Right kidney (tissue), 9 donors: ENCODE data around the gene CFAP141.
"Not testable (repeated sequence)": the region's sequence is repeated elsewhere in the genome, so short reads cannot be mapped to it uniquely, and the experiment has no call there.

Source experiments
- DNase-seq: peaks from one replicate; pipeline ENCODE4 v3.0.0-alpha.2; 2016
- long read RNA-seq, 8 donors: transcript quantifications; one replicate each; lab custom pipeline, GENCODE V29; 2026

The CFAP141 gene
- long read RNA-seq, donor 1: 0 reads
- long read RNA-seq, donor 2: 0 reads
- long read RNA-seq, donor 3: 0 reads
- long read RNA-seq, donor 4: 0 reads
- long read RNA-seq, donor 5: 0 reads
- long read RNA-seq, donor 6: 0 reads
- long read RNA-seq, donor 7: 0 reads
- long read RNA-seq, donor 8: 0 reads

DNA sequence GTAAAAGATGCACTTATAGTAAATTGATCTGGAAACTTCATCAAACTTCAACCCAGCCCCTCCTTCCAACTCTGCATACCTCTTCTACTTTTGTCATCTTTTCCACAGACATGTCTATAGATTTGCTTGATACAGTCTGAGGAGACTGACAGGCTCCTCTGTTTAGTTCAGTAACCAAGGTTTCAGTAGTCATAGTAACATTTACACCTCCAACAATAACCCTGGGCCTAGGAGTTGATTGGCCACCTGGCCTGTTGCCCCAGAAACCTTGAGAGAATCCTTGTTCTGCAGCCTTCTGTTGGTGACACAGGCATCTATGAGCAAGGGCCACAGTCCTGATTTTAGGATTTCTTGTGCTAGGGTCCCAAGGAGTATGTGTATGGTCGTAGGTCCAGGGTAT is at the start of gene CFAP141:
Gene CFAP141 (minus strand): TSS at position 138 of the 400 bp plus-strand sequence. CDS start 26 bp downstream, at position 112.
- no peak for DNase-seq

- DNase-seq: no peak
Observed at GRCh38 chr1:154253671-154254070, 47.5 kb upstream of the CFAP141 start.

- no peak for DNase-seq
Observed at GRCh38 chr1:154241703-154242351, 35.7 kb upstream of the CFAP141 start.

DNA sequence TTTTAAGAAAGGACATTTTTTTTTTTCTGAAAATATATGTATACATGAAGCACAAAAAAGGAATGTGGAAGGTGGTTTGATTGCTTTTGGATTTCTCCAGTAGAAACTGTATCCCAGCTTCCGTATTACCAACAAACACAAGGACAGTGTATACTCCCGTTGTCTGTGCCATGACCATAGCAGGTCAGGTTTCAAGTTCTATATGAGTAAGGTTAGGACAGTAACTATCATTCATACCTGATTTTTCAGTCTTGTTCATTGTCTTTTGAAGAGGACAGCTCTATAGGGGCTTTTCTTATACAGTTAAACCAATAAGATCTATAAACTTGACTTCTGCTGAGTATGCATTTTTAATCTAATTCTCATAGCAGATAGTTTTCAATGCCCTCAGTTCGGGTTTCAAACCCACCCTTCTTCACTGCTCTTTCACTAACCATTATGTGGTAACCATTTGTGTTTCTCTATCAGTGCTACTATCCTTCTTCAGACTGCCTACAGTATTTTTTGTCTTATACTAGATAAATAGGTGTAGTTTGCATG is 34.2 kb upstream of the CFAP141 start:
- DNase-seq: no peak

- DNase-seq: no peak
Observed at GRCh38 chr1:154239491-154239890, 33.4 kb upstream of the CFAP141 start.

GRCh38 chr1:154237880-154238506 is 31.9 kb upstream of the CFAP141 start:
- DNase-seq: no peak

DNA sequence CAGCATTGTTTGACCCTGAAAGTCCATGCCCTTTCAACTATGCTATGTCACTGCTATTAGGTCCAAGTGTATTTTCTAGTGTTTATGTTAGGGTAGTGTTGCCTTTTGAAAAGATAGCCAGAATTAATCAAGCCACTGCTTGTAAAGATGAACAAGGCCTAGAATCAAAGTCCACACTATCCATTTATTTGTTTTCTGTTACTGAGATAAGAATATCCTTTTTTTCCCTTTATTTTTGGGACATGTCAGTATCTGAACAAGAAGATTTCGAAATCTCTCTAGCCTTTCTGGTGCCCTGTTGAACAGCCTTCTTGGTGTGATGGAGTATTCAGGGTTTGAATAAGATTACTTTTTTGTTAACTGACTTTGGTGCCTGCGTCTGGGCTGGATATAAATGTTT is 31.3 kb upstream of the CFAP141 start:
- no peak for DNase-seq

- DNase-seq: no peak
Observed at GRCh38 chr1:154236855-154237254, 30.7 kb upstream of the CFAP141 start.

DNA sequence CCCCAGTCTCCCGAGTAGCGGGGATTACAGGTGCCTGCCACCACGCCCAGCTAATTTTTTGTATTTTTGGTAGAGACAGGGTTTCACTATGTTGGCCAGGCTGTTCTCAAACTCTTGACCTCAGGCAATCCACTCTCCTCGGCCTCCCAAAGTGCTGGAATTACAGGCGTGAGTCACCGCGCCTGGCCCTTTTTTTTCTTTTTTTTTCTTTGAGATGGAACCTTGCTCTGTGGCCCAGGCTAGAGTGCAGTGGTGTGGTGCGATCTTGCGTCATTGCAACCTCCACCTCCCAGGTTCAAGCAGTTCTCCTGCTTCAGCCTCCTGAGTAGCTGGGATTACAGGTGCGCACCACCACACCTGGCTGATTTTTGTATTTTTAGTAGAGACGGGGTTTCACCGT is 27.0 kb upstream of the CFAP141 start:
- DNase-seq: not testable (repeated sequence)

GRCh38 chr1:154231112-154231511 is 25.0 kb upstream of the CFAP141 start:
- not testable (repeated sequence) for DNase-seq

GRCh38 chr1:154225370-154225769 is 19.2 kb upstream of the CFAP141 start:
- DNase-seq: no peak

DNA sequence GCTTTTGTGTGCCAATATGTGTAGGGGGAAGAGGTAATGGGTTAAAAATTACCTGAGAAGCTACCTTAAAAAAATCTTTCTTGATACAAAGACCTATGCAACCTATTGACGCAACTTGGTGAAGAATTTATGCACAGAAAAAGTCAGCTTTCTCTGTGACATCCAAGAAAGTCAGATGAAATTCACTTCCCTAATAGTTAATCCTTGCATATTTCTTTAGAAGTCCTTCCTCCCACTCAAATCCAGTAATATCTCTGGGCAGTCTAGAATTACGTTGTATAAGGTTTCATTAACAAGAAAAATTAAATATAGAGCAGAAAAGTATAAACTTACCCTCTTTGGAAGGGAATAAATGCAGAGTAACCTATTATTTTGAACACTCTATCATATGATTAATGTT is 17.5 kb upstream of the CFAP141 start:
- DNase-seq: no peak

DNA sequence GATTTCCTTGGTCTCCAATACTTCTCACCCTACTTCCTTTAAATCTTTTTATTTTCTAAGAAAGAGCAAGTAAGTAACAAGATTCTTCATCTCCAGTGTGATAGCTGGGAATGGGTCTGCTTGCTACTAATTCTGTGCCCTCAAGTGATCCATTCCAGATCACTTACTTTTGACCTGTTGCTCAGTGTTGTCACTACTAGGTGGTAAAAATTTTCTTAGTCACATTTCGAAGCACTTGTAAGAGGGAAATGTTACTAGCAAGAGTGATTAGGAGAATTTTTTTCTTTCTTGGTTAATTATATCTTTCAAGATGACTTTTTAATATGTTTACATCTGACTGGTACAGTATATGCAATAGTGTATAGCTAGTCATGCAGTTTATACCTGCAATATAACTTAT is 16.8 kb upstream of the CFAP141 start:
- DNase-seq: no peak

DNA sequence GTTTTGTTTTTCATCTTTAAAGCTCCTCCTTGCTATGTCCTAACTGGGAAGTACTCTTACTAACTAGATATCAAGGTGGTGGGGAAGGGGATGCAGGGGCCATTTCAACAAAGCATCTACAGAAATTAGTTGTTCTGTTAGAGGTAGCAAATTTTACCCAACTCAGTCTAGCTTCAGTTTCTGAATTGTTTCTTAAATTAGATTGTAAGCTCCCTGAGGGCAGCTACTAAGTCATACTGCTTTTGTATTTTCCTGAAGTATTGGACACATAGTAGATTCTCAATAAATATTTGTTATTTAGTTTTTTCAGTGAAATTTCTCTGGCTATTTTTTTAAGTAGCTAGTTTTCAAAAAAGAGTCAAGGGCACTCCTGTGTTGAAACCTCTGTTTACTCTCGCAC is 16.4 kb upstream of the CFAP141 start:
- no peak for DNase-seq

GRCh38 chr1:154221278-154222001 is 15.3 kb upstream of the CFAP141 start:
- DNase-seq: peak; percentile 68

- DNase-seq: no peak
Observed at GRCh38 chr1:154220970-154221277, 14.8 kb upstream of the CFAP141 start.

- DNase-seq: peak; percentile 94
Observed at GRCh38 chr1:154220071-154220969, 14.2 kb upstream of the CFAP141 start, which contains the start of gene UBAP2L. TSS of gene UBAP2L (plus strand) at chr1:154220955. CDS start at chr1:154225124, 4,169 bp downstream.

- no peak for DNase-seq
Observed at GRCh38 chr1:154219541-154219940, 13.4 kb upstream of the CFAP141 start.

GRCh38 chr1:154218545-154218944 is 12.4 kb upstream of the CFAP141 start:
- no peak for DNase-seq

GRCh38 chr1:154213274-154213673 is 7.1 kb upstream of the CFAP141 start:
- no peak for DNase-seq

DNA sequence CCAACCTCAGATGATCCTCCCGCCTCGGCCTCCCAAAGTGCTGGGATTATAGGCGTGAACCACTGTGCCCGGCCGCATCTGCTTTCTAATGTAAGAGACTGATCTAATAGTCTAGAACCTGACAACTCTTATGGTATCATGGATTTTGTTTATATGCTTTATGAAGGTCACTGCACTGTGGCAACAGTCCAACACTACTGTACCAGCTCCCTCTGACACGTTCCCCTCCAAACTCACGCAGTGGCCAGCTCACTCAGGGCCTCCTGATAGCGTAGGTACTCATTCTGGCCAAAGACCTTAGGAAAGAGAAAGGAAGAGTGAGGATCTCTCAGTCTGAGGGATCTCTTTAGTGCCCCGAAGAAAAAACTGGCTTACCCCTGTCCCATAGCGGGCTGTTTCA is 6.0 kb upstream of the CFAP141 start:
- no peak for DNase-seq
